Tibial nerve (tissue), 4 donors: ENCODE measurements around the gene HMGCL. TPM values are rescaled to one million over a fixed set of nuclear protein-coding genes. Genes with fewer than 3 reads are reported as not detected.
"Not testable (repeated sequence)": the region's sequence is repeated elsewhere in the genome, so short reads cannot be mapped to it uniquely, and the experiment has no call there.

Source experiments
- DNase-seq, 2 donors: peaks; one replicate each; pipeline ENCODE4 v3.0.0-alpha.2; 2019; ENCODE audit warnings: low spot score in 2 of 2
- H3K27ac ChIP-seq, 4 donors: fragments of 200-600 bp; sonication (generic) in 3 of 4; one replicate each; pipeline ENCODE4 v1.5.1; 2017 to 2019; ENCODE audit warnings: mild to moderate bottlenecking in 1 of 4
- H3K27me3 ChIP-seq, 2 donors: fragments of 200-600 bp; sonication (generic) in 1 of 2; one replicate each; pipeline versions ENCODE4 v1.5.1 to v1.6.0; 2017 to 2019
- H3K36me3 ChIP-seq, 3 donors: fragments of 200-600 bp; sonication (generic); one replicate each; pipeline ENCODE4 v1.5.1; 2018 to 2019
- H3K4me1 ChIP-seq, 4 donors: fragments of 200-600 bp; sonication (generic) in 3 of 4; one replicate each; pipeline ENCODE4 v1.5.1; 2017 to 2019
- H3K4me3 ChIP-seq, 4 donors: fragments of 200-600 bp; sonication (generic) in 3 of 4; one replicate each; pipeline ENCODE4 v1.5.1; 2017 to 2019; ENCODE audit warnings: mild to moderate bottlenecking in 1 of 4, moderate library complexity in 1 of 4
- H3K9me3 ChIP-seq, 4 donors: fragments of 200-600 bp; sonication (generic) in 3 of 4; one replicate each; pipeline ENCODE4 v1.5.1; 2017 to 2019
- CTCF ChIP-seq, 5 experiments: fragments of 200-600 bp in 3 of 5; fragments of 450-650 bp in 2 of 5; sonication (generic) in 3 of 5; IDR thresholded peaks; one replicate each; pipeline ENCODE4 v1.5.1; 2016 to 2019; ENCODE audit warnings: antibody characterized with exemption in 5 of 5, mild to moderate bottlenecking in 3 of 5, moderate library complexity in 2 of 5
- EP300 ChIP-seq, 2 donors: sonication (generic); formaldehyde crosslinking; IDR thresholded peaks; one replicate each; pipeline ENCODE4 v1.6.1; 2017; ENCODE audit warnings: antibody characterized with exemption in 2 of 2, mild to moderate bottlenecking in 1 of 2
- POLR2A ChIP-seq, 2 donors: fragments of 450-650 bp; IDR thresholded peaks; one replicate each; pipeline ENCODE4 v1.6.1; 2017; ENCODE audit warnings: antibody characterized with exemption in 2 of 2, mild to moderate bottlenecking in 2 of 2, moderate library complexity in 2 of 2
- WGBS, 2 donors: methylation state at CpG; one replicate each; pipeline ENCODE4 v1.1.5; 2018; 5-methylcytosine and 5-hydroxymethylcytosine counted together
- total RNA-seq, 4 donors: library from RNA; depleted of rRNA; stranded (reverse); fragments of >200 nt; gene quantifications; one replicate each; pipeline ENCODE4 v1.1.0, GENCODE V29; 2016

Gene HMGCL
- total RNA-seq, 4 donors from 2014 or later: 38.7 to 53.3 (median 44.3) TPM

GRCh38 chr1:23803674-23804073 lies 21.6 kb downstream of the HMGCL start:
- DNase-seq: no peak
- 84 to 86% methylated on average over 5 of the region's 5 CpGs for WGBS, 2 donors
- Histone ChIP-seq H3K36me3 (peaks cover 0 to 44% (median 0%) of the 10 kb centered on the region in 3 donors), H3K4me3 (no peak overlapping the region), H3K4me1 (peaks cover 0 to 26% (median 18%) of the 10 kb centered on the region in 4 donors), H3K27me3 (no peaks in the 10 kb centered on the region), H3K9me3 (no peaks in the 10 kb centered on the region), H3K27ac (no peak overlapping the region)
- TF ChIP-seq EP300 (IDR thresholded peaks at IDR 0.05) (no peak), POLR2A (IDR thresholded peaks at IDR 0.05) (no peak), CTCF (IDR thresholded peaks at IDR 0.05) (no peak)

GRCh38 chr1:23802809-23803342 lies 22.4 kb downstream of the HMGCL start:
- not testable (repeated sequence) for H3K27me3 ChIP-seq, DNase-seq, H3K27ac ChIP-seq, H3K4me3 ChIP-seq, H3K9me3 ChIP-seq
- peaks cover 0 to 26% (median 18%) of the 10 kb centered on the region in 4 donors for H3K4me1 ChIP-seq
- 88 to 92% methylated on average over 7 of the region's 7 CpGs for WGBS, 2 donors
- H3K36me3 ChIP-seq: peaks cover 0 to 47% (median 0%) of the 10 kb centered on the region in 3 donors

GRCh38 chr1:23801876-23802275 lies 23.4 kb downstream of the HMGCL start:
- Histone ChIP-seq H3K4me1 (peaks cover 0 to 26% (median 18%) of the 10 kb centered on the region in 4 donors), H3K9me3 (no peaks in the 10 kb centered on the region), H3K27me3 (no peaks in the 10 kb centered on the region), H3K27ac (peak overlapping the region in 2 of 4 donors; percentile 94 to 97), H3K36me3 (peaks cover 0 to 47% (median 0%) of the 10 kb centered on the region in 3 donors), H3K4me3 (no peak overlapping the region)
- WGBS, 2 donors: 51 to 52% methylated on average over 7 to 10 of the region's 10 CpGs
- TF ChIP-seq CTCF (IDR thresholded peaks at IDR 0.05) (no peak), POLR2A (IDR thresholded peaks at IDR 0.05) (no peak), EP300 (IDR thresholded peaks at IDR 0.05) (no peak)
- no peak for DNase-seq

GRCh38 chr1:23801338-23801748 lies 23.9 kb downstream of the HMGCL start:
- H3K27ac ChIP-seq: peak overlapping the region; percentile 64 to 97 (median 95)

GRCh38 chr1:23800400-23801337 lies 24.6 kb downstream of the HMGCL start, which contains the start of gene GALE:
GALE (minus strand) TSS chr1:23800754; CDS start chr1:23799007, 1,747 bp downstream.
- WGBS, 2 donors: 0 to 2% methylated on average over 13 to 49 of the region's 82 CpGs
- Histone ChIP-seq H3K36me3 (peaks cover 0 to 51% (median 0%) of the 10 kb centered on the region in 3 donors), H3K4me3 (peak within 1 kb of the TSS; percentile 55 to 98 (median 86)), H3K9me3 (no peaks in the 10 kb centered on the region), H3K27me3 (no peaks in the 10 kb centered on the region), H3K4me1 (peaks cover 0 to 29% (median 18%) of the 10 kb centered on the region in 4 donors), H3K27ac (peak within 1 kb of the TSS; percentile 64 to 97 (median 95))
- DNase-seq: peak; percentile 96
- TF ChIP-seq CTCF (IDR thresholded peaks at IDR 0.05) (peak in 1 of 5 experiments; percentile 69), POLR2A (IDR thresholded peaks at IDR 0.05) (peak; percentile 48 to 63), EP300 (IDR thresholded peaks at IDR 0.05) (peak; percentile 89 to 96)

More at GRCh38 chr1:23801338-23801748, 23.9 kb downstream of the HMGCL start:
- Histone ChIP-seq H3K9me3 (no peaks in the 10 kb centered on the region), H3K4me3 (peak overlapping the region; percentile 55 to 98 (median 86)), H3K27me3 (no peaks in the 10 kb centered on the region), H3K36me3 (peaks cover 0 to 47% (median 0%) of the 10 kb centered on the region in 3 donors), H3K4me1 (peaks cover 0 to 26% (median 18%) of the 10 kb centered on the region in 4 donors)
- TF ChIP-seq EP300 (IDR thresholded peaks at IDR 0.05) (no peak), CTCF (IDR thresholded peaks at IDR 0.05) (no peak), POLR2A (IDR thresholded peaks at IDR 0.05) (no peak)
- WGBS, 2 donors: 24 to 25% methylated on average over 19 of the region's 19 CpGs
- DNase-seq: no peak
